Upper lobe of left lung (tissue), 6 donors: ENCODE measurements around the gene GRK5. TPM values are rescaled to one million over a fixed set of nuclear protein-coding genes. Genes with fewer than 3 reads are reported as not detected.
"Not testable (repeated sequence)": the region's sequence is repeated elsewhere in the genome, so short reads cannot be mapped to it uniquely, and the experiment has no call there.

ENCODE experiments used
- ATAC-seq, 2 donors: fragments of 200-7000 bp; cut with Tn5 transposase; one replicate each; pipeline ENCODE4 v1.9.1; 2022; ENCODE audit warnings: mild to moderate bottlenecking in 2 of 2, moderate library complexity in 2 of 2; ENCODE audit not compliant: low FRiP score in 2 of 2
- DNase-seq, 2 donors: peaks; one replicate each; pipeline ENCODE4 v3.0.0-alpha.2; 2019 to 2020
- H3K27ac ChIP-seq, 4 donors: fragments of 200-600 bp; sonication (generic); one replicate each; pipeline ENCODE4 v1.5.1; 2016 to 2019
- H3K27me3 ChIP-seq, 4 donors: fragments of 200-600 bp; sonication (generic); one replicate each; pipeline ENCODE4 v1.5.1; 2017 to 2019
- H3K36me3 ChIP-seq, 4 donors: fragments of 200-600 bp; sonication (generic); one replicate each; pipeline ENCODE4 v1.5.1; 2016 to 2019
- H3K4me1 ChIP-seq, 4 donors: fragments of 200-600 bp; sonication (generic); one replicate each; pipeline ENCODE4 v1.5.1; 2018 to 2019
- H3K4me3 ChIP-seq, 4 donors: fragments of 200-600 bp; sonication (generic); one replicate each; pipeline ENCODE4 v1.5.1; 2017 to 2019; ENCODE audit warnings: mild to moderate bottlenecking in 2 of 4, moderate library complexity in 1 of 4
- H3K9me3 ChIP-seq, 4 donors: fragments of 200-600 bp; sonication (generic); one replicate each; pipeline ENCODE4 v1.5.1; 2018 to 2019
- EP300 ChIP-seq, 4 donors: sonication (generic); formaldehyde crosslinking; IDR thresholded peaks; one replicate each; pipeline ENCODE4 v1.5.1; 2017; ENCODE audit warnings: antibody characterized with exemption in 4 of 4, control low read depth in 2 of 4
- POLR2A ChIP-seq, 4 donors: fragments of 450-650 bp; IDR thresholded peaks; one replicate each; pipeline ENCODE4 v1.5.1; 2016 to 2017; ENCODE audit warnings: antibody characterized with exemption in 4 of 4, mild to moderate bottlenecking in 2 of 4
- POLR2AphosphoS5 ChIP-seq, 2 donors: sonication (generic); formaldehyde crosslinking; IDR thresholded peaks; one replicate each; pipeline ENCODE4 v1.5.1; 2017; ENCODE audit warnings: antibody characterized with exemption in 2 of 2
- WGBS, 2 donors: methylation state at CpG; one replicate each; pipeline ENCODE4 v1.1.5; 2017 to 2018; 5-methylcytosine and 5-hydroxymethylcytosine counted together
- total RNA-seq, 6 donors: library from RNA; depleted of rRNA in 4 of 6; stranded (reverse); fragments of >200 nt in 4 of 6; gene quantifications; one replicate each; pipeline versions ENCODE4 v1.1.0 to v1.2.1, GENCODE V29; 2016 to 2021
- TF ChIP-seq, protein P1 (sequence below), 6 experiments: fragments of 450-650 bp in 4 of 6; fragments of 200-600 bp in 2 of 6; sonication (generic) in 2 of 6; IDR thresholded peaks; one replicate each; pipeline ENCODE4 v1.5.1; 2016 to 2019; ENCODE audit warnings: antibody characterized with exemption in 6 of 6
- donor health status: DM: no; HTN: no; CAD: no; lungs with moderate emphysema.
- donor health status: DM: no; HTN: yes; CAD: no; lungs with severe emphysema.

Gene GRK5
- total RNA-seq, 6 donors from 2014 or later, result 38.6 to 80.9 (median 61.1) TPM

DNA sequence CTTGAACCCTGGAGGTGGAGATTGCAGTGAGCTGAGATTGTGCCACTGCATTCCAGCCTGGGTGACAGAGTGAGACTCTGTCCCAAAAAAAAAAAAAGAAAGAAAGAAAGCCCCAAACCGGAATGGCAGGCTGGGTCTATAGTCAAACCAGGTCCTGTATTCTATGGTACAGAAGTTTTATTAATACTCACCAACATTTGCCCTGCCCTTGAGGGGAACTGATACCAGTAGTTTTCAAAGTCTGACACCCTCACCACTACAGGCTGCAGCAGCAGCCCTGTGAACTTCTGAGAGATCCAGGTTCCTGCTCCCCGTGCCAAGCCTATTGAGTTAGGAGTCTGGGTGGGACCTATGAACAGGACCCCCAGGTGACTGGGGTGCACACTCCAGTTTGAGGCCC, 254.6 kb downstream of the GRK5 start:
- Histone ChIP-seq H3K4me3 (no peak overlapping the region), H3K27me3 (no peaks in the 10 kb centered on the region), H3K9me3 (no peaks in the 10 kb centered on the region), H3K36me3 (peaks cover 0 to 20% (median 7%) of the 10 kb centered on the region in 4 donors), H3K4me1 (no peaks in the 10 kb centered on the region), H3K27ac (no peak overlapping the region)
- 70 to 72% methylated on average over 2 of the region's 2 CpGs for WGBS, 2 donors
- no peak for TF ChIP-seq EP300 (IDR thresholded peaks at IDR 0.05)
- TF ChIP-seq POLR2AphosphoS5 (IDR thresholded peaks at IDR 0.05), result no peak
- no peak for TF ChIP-seq POLR2A (IDR thresholded peaks at IDR 0.05)
- TF ChIP-seq, protein P1, sequence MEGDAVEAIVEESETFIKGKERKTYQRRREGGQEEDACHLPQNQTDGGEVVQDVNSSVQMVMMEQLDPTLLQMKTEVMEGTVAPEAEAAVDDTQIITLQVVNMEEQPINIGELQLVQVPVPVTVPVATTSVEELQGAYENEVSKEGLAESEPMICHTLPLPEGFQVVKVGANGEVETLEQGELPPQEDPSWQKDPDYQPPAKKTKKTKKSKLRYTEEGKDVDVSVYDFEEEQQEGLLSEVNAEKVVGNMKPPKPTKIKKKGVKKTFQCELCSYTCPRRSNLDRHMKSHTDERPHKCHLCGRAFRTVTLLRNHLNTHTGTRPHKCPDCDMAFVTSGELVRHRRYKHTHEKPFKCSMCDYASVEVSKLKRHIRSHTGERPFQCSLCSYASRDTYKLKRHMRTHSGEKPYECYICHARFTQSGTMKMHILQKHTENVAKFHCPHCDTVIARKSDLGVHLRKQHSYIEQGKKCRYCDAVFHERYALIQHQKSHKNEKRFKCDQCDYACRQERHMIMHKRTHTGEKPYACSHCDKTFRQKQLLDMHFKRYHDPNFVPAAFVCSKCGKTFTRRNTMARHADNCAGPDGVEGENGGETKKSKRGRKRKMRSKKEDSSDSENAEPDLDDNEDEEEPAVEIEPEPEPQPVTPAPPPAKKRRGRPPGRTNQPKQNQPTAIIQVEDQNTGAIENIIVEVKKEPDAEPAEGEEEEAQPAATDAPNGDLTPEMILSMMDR (IDR thresholded peaks at IDR 0.05), result no peak
- no peak for ATAC-seq
- DNase-seq, result no peak

DNA sequence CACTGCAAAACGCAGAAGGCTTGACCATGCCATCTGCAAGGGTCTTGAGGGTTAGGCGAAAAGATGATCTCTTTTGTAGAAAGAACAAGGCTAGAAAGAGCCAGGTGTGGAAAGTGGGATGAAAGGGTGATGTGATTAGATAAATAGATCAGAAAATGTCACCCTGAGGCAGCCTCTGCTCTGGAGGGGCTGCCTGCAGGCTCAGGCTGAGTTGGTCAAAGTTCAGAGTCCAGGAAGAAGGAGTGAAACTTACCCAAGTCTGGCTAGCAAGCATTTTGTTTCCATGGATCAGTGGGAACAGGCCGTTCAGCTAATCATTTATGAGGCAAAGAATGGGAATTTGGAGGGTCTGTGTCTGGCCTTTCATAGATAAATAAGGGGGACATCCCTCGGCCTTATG, 255.4 kb downstream of the GRK5 start:
- Histone ChIP-seq H3K27me3 (no peaks in the 10 kb centered on the region), H3K27ac (no peak overlapping the region), H3K4me3 (no peak overlapping the region), H3K4me1 (no peaks in the 10 kb centered on the region), H3K9me3 (no peaks in the 10 kb centered on the region), H3K36me3 (peaks cover 0 to 12% (median 5%) of the 10 kb centered on the region in 4 donors)
- TF ChIP-seq POLR2AphosphoS5 (IDR thresholded peaks at IDR 0.05) (no peak), POLR2A (IDR thresholded peaks at IDR 0.05) (no peak), EP300 (IDR thresholded peaks at IDR 0.05) (no peak)
- TF ChIP-seq, protein P1 (IDR thresholded peaks at IDR 0.05), result no peak
- 86 to 93% methylated on average over 4 of the region's 4 CpGs for WGBS, 2 donors
- no peak for ATAC-seq
- no peak for DNase-seq

DNA sequence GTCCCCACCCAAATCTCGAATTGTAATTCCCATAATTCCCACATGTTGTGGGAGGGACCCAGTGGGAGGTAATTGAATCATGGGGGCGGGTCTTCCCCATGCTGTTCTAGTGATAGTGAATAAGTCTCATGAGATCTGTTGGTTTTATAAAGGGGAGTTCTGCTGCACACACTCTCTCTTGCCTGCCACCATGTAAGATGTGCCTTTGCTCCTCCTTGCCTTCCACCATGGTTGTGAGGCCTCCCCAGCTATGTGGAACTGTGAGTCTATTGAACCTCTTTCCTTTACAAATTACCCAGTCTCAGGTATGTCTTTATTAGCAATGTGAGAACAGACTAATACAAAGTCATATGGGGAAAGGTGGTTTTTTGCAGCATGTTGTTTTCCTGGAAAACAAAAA, 255.8 kb downstream of the GRK5 start:
- WGBS, 2 donors, result 74 to 86% methylated on average over 2 of the region's 2 CpGs
- not testable (repeated sequence) for H3K27ac ChIP-seq, DNase-seq, H3K27me3 ChIP-seq, ATAC-seq, H3K4me1 ChIP-seq, H3K4me3 ChIP-seq, H3K9me3 ChIP-seq, H3K36me3 ChIP-seq

DNA sequence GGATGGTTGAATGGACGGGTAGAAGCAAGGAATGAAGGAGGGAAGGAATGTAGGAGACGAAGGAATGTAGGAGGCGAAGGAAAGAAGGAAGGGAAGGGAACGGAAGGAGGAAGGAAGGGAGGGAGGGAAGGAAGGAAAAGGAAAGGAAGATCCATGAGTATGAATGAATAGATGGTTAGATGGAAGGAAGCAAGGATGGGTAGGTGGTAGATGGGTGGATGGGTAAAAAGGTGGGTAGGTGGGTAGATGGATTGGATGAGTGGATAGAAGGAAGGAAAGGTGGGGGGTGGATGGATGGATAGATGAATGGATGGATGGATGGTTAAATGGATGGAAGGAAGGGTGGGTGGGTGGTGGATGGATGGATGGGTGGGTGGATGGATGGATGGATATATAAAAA, 257.7 kb downstream of the GRK5 start:
- no peak for ATAC-seq
- TF ChIP-seq POLR2A (IDR thresholded peaks at IDR 0.05) (no peak), POLR2AphosphoS5 (IDR thresholded peaks at IDR 0.05) (no peak), EP300 (IDR thresholded peaks at IDR 0.05) (no peak)
- TF ChIP-seq, protein P1 (IDR thresholded peaks at IDR 0.05), result no peak
- 79 to 87% methylated on average over 4 of the region's 4 CpGs for WGBS, 2 donors

DNA sequence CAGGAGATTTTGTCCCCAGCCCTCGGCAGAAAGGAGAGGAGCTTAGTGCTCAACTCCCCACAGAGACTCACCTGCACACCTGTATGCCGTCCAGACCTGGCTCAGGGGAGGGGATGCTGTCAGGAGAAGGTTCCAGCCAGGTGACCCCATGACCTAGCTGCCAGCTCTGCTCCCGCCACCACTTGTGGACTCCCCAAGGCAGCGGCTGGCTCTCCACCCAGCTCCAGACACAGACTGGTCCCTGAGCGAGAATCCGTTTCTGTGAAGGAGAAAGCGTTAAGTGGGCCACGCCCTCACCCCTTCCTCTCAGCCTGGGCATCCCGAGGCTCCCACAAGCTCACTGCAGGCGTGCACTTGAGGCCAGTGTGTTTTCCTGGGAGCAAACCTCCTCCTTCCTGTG, 258.7 kb downstream of the GRK5 start:
- Histone ChIP-seq H3K27ac (no peak overlapping the region), H3K4me1 (no peaks in the 10 kb centered on the region), H3K9me3 (no peaks in the 10 kb centered on the region), H3K4me3 (no peak overlapping the region), H3K36me3 (no peaks in the 10 kb centered on the region), H3K27me3 (no peaks in the 10 kb centered on the region)
- no peak for DNase-seq
- peak in 1 of 2 donors; percentile 14 for ATAC-seq
- TF ChIP-seq, protein P1 (IDR thresholded peaks at IDR 0.05), result no peak
- no peak for TF ChIP-seq POLR2AphosphoS5 (IDR thresholded peaks at IDR 0.05)
- TF ChIP-seq POLR2A (IDR thresholded peaks at IDR 0.05), result no peak
- no peak for TF ChIP-seq EP300 (IDR thresholded peaks at IDR 0.05)
- 46 to 52% methylated on average over 2 to 8 of the region's 10 CpGs for WGBS, 2 donors

More for the DNA sequence above, 257.7 kb downstream of the GRK5 start:
- Histone ChIP-seq H3K27ac (no peak overlapping the region), H3K9me3 (no peaks in the 10 kb centered on the region), H3K4me1 (no peaks in the 10 kb centered on the region), H3K36me3 (no peaks in the 10 kb centered on the region), H3K27me3 (no peaks in the 10 kb centered on the region), H3K4me3 (no peak overlapping the region)
- DNase-seq, result no peak
